HCT116 (cell line): ENCODE results near the gene FNDC3A. TPM values are rescaled to one million over a fixed set of nuclear protein-coding genes. Genes with fewer than 3 reads are reported as not detected.

Experiments
- ATAC-seq: fragments of 200-7000 bp; cut with Tn5 transposase; 2 replicates; pipeline ENCODE4 v1.9.1; 2020; ENCODE audit warnings: mild to moderate bottlenecking, moderate library complexity
- BruUV-seq: library from RNA; stranded (reverse); fragments of 400-500 nt; replicated peaks from 2 replicates; lab custom pipeline; 2021; lab: Mats Ljungman, UMichigan
- CTCF ChIA-PET: fragments of 300-600 bp; sonication (Branson Sonifier 250); formaldehyde crosslinking; loops from one replicate; lab custom pipeline; 2021; ENCODE audit warnings: antibody characterized with exemption; lab: Charles Lee
- POLR2A ChIA-PET: fragments of 300-600, 350-600 bp; sonication (Branson Sonifier 250); formaldehyde crosslinking; loops from one replicate; lab custom pipeline; 2021; ENCODE audit warnings: antibody characterized with exemption; lab: Charles Lee
- RAD21 ChIA-PET, 2 experiments: fragments of 300-600 bp; sonication (Branson Sonifier 250); formaldehyde crosslinking; loops; one replicate each; lab custom pipeline; 2023; ENCODE audit warnings: low total read pairs in 2 of 2; ENCODE audit not compliant: uncharacterized antibody in 2 of 2, unreplicated experiment in 2 of 2, low non-redundant PET in 1 of 2; lab: Charles Lee
- DNase-seq: peaks from one replicate; pipeline ENCODE4 v3.0.0-alpha.2; 2010; ENCODE audit warnings: low read depth, low spot score
- H2AFZ ChIP-seq: fragments of 200-600 bp; shearing (Covaris generic), sonication (generic); 2 replicates; pipeline ENCODE4 v1.6.1; 2017; ENCODE audit warnings: low read depth, mixed run types, mixed read lengths, antibody characterized with exemption, low read length; ENCODE audit not compliant: poor library complexity, severe bottlenecking
- H3K27ac ChIP-seq: 2 replicates; pipeline ENCODE4 v1.5.1; 2012; ENCODE audit warnings: low read depth, low read length
- H3K27me3 ChIP-seq: fragments of 200-600 bp; sonication (generic); 2 replicates; pipeline ENCODE4 v1.6.1; 2016; ENCODE audit warnings: mixed run types, low read length, mixed read lengths; ENCODE audit not compliant: insufficient read depth
- H3K36me3 ChIP-seq, 2 experiments: fragments of 200-500 bp in 1 of 2; fragments of 200-600 bp in 1 of 2; sonication (Bioruptor generic) in 1 of 2; sonication (generic) in 1 of 2; 2 replicates each; pipeline versions ENCODE4 v1.5.1 to v1.6.1; 2014 to 2016; ENCODE audit warnings: low read length in 2 of 2, inconsistent platforms in 1 of 2, mixed read lengths in 1 of 2, mixed run types in 1 of 2; ENCODE audit not compliant: insufficient read depth in 2 of 2, control insufficient read depth in 1 of 2
- H3K4me1 ChIP-seq, 2 experiments: fragments of 200-600 bp in 1 of 2; sonication (generic) in 1 of 2; 2 replicates each; pipeline versions ENCODE4 v1.5.1 to v1.6.1; 2012 to 2017; ENCODE audit warnings: low read length in 2 of 2, inconsistent platforms in 1 of 2, mild to moderate bottlenecking in 1 of 2, mixed read lengths in 1 of 2, mixed run types in 1 of 2, moderate library complexity in 1 of 2; ENCODE audit not compliant: insufficient read depth in 2 of 2, control insufficient read depth in 1 of 2
- H3K4me2 ChIP-seq: fragments of 200-600 bp; sonication (generic); 2 replicates; pipeline ENCODE4 v1.6.1; 2017; ENCODE audit warnings: mixed run types, low read length, mixed read lengths
- H3K4me3 ChIP-seq, 2 experiments: fragments of 200-600 bp in 1 of 2; sonication (generic) in 1 of 2; replicated peaks in 1 of 2; 2 replicates each; pipeline ENCODE4 v1.5.1; 2011 to 2016; ENCODE audit warnings: low read length in 2 of 2, control low read depth in 1 of 2, low read depth in 1 of 2, mild to moderate bottlenecking in 1 of 2, mixed read lengths in 1 of 2, mixed run types in 1 of 2
- H3K79me2 ChIP-seq: fragments of 200-600 bp; sonication (generic); 2 replicates; pipeline ENCODE4 v1.6.1; 2017; ENCODE audit warnings: mild to moderate bottlenecking, mixed run types, low read length, moderate library complexity, mixed read lengths; ENCODE audit not compliant: insufficient read depth
- H3K9ac ChIP-seq: fragments of 200-600 bp; sonication (generic); 2 replicates; pipeline ENCODE4 v1.6.1; 2016; ENCODE audit warnings: low read length, mixed read lengths
- H3K9me2 ChIP-seq: fragments of 200-600 bp; sonication (generic), shearing (Covaris generic); 2 replicates; pipeline ENCODE4 v1.6.1; 2017; ENCODE audit warnings: mixed run types, mild to moderate bottlenecking, moderate library complexity; ENCODE audit not compliant: insufficient read depth
- H3K9me3 ChIP-seq, 2 experiments: fragments of 200-500 bp in 1 of 2; fragments of 200-600 bp in 1 of 2; sonication (Bioruptor generic) in 1 of 2; sonication (generic) in 1 of 2; 2 replicates each; pipeline ENCODE4 v1.6.1; 2014 to 2017; ENCODE audit warnings: low read length in 2 of 2, mixed read lengths in 2 of 2, inconsistent platforms in 1 of 2, low read depth in 1 of 2, mild to moderate bottlenecking in 1 of 2, mixed run types in 1 of 2, moderate library complexity in 1 of 2; ENCODE audit not compliant: control insufficient read depth in 1 of 2, insufficient read depth in 1 of 2
- H4K20me1 ChIP-seq: fragments of 200-600 bp; sonication (generic), shearing (Covaris generic); 2 replicates; pipeline ENCODE4 v1.6.1; 2017; ENCODE audit warnings: mixed run types, mild to moderate bottlenecking, moderate library complexity; ENCODE audit not compliant: insufficient read depth
- CEBPB ChIP-seq: IDR thresholded peaks from 2 replicates; pipeline ENCODE4 v1.6.1; 2012; ENCODE audit warnings: low read depth
- ELF1 ChIP-seq: IDR thresholded peaks from 2 replicates; pipeline ENCODE4 v1.6.1; 2012; ENCODE audit warnings: low read depth, borderline replicate concordance
- EZH2phosphoT487 ChIP-seq: fragments of 200-600 bp; IDR thresholded peaks from 2 replicates; pipeline ENCODE4 v1.6.1; 2018; ENCODE audit warnings: antibody characterized with exemption, borderline replicate concordance
- FOSL1 ChIP-seq: IDR thresholded peaks from 2 replicates; pipeline ENCODE4 v1.6.1; 2012; ENCODE audit warnings: low read depth
- JUND ChIP-seq: IDR thresholded peaks from 2 replicates; pipeline ENCODE4 v1.6.1; 2012
- POLR2A ChIP-seq: IDR thresholded peaks from 2 replicates; pipeline ENCODE4 v1.7.0; 2011; ENCODE audit warnings: borderline replicate concordance; ENCODE audit not compliant: insufficient read depth, insufficient read length; ENCODE audit errors: extremely low read depth
- POLR2AphosphoS5 ChIP-seq: IDR thresholded peaks from 2 replicates; pipeline ENCODE4 v1.6.1; 2011; ENCODE audit warnings: mild to moderate bottlenecking, low read depth, low read length, moderate library complexity
- SIN3A ChIP-seq: IDR thresholded peaks from 2 replicates; pipeline ENCODE4 v1.6.1; 2012; ENCODE audit warnings: low read depth
- SP1 ChIP-seq: IDR thresholded peaks from 2 replicates; pipeline ENCODE4 v1.6.1; 2012; ENCODE audit warnings: low read depth
- ZFX ChIP-seq: fragments of 450-650 bp; IDR thresholded peaks from 2 replicates; pipeline ENCODE4 v1.6.1; 2017
- ZNF274 ChIP-seq: fragments of 200-500 bp; sonication (Bioruptor generic); IDR thresholded peaks from 2 replicates; pipeline ENCODE4 v1.6.1; 2014; ENCODE audit warnings: mild to moderate bottlenecking, low read depth, low read length, inconsistent platforms
- intact Hi-C: fragments of 100-400 bp; cut with micrococcal nuclease; formaldehyde crosslinking; loops from 2 replicates; pipeline ENCODE4 v1.10.0; 2022
- total RNA-seq: library from RNA; stranded (reverse); gene quantifications from one replicate; pipeline ENCODE4 v1.2.1, GENCODE V29; 2021; ENCODE audit not compliant: unreplicated experiment
- TF ChIP-seq, protein P1 (sequence below): IDR thresholded peaks from 2 replicates; pipeline ENCODE4 v1.6.1; 2012
- TF ChIP-seq, protein P2 (sequence below): IDR thresholded peaks from 2 replicates; pipeline ENCODE4 v1.6.1; 2011; ENCODE audit warnings: mild to moderate bottlenecking, low read length, moderate library complexity; ENCODE audit not compliant: insufficient replicate concordance; ENCODE audit errors: extremely low read depth

Gene FNDC3A
- total RNA-seq, 1 experiment from 2014 or later = 30.5 TPM

DNA sequence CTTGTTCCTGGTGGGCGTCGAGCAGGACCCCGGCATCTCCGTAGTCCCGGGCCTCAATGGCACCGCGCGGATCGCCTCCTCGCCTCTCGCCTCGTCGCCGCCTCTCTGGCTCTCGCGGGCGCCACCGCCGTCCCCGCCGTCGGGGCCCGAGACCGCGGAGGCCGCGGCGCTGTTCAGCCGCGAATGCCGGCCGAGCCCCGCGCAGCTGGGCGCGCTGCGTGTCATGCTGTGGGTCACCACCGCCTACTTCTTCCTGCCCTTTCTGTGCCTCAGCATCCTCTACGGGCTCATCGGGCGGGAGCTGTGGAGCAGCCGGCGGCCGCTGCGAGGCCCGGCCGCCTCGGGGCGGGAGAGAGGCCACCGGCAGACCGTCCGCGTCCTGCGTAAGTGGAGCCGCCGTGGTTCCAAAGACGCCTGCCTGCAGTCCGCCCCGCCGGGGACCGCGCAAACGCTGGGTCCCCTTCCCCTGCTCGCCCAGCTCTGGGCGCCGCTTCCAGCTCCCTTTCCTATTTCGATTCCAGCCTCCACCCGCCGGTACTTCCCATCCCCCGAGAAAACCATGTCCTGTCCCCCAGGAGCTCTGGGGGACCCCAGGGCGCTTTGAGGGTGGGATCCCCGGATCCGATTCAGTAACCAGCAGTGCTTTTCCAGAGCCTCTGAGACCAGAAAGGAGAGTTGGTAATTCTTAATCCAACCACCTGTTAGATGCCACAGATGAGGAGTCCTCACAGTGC lies 245.3 kb downstream of the FNDC3A start:
- Histone ChIP-seq H3K9ac (no peak overlapping the region), H3K4me2 (no peak overlapping the region), H3K27ac (no peak overlapping the region), H3K4me3 (no peak overlapping the region), H3K9me3 (no peaks in the 10 kb centered on the region), H4K20me1 (no peaks in the 10 kb centered on the region), H2AFZ (no peak overlapping the region), H3K36me3 (no peaks in the 10 kb centered on the region), H3K4me1 (no peaks in the 10 kb centered on the region), H3K27me3 (no peaks in the 10 kb centered on the region), H3K9me2 (no peaks in the 10 kb centered on the region), H3K79me2 (no peaks in the 10 kb centered on the region)
- DNase-seq (no peak), ATAC-seq (no peak)
- ChIA-PET RAD21 (no interaction called here), CTCF (no interaction called here), POLR2A (no interaction called here)
- intact Hi-C loops = no loop called here
- no TSS peak for BruUV-seq
- TF ChIP-seq ELF1 (no peak), SIN3A (no peak), FOSL1 (no peak), EZH2phosphoT487 (no peak), ZFX (no peak), SP1 (no peak), CEBPB (no peak), ZNF274 (no peak), JUND (no peak), POLR2A (no peak), POLR2AphosphoS5 (no peak)
- TF ChIP-seq, protein P1, sequence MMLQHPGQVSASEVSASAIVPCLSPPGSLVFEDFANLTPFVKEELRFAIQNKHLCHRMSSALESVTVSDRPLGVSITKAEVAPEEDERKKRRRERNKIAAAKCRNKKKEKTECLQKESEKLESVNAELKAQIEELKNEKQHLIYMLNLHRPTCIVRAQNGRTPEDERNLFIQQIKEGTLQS = no peak
- TF ChIP-seq, protein P2, sequence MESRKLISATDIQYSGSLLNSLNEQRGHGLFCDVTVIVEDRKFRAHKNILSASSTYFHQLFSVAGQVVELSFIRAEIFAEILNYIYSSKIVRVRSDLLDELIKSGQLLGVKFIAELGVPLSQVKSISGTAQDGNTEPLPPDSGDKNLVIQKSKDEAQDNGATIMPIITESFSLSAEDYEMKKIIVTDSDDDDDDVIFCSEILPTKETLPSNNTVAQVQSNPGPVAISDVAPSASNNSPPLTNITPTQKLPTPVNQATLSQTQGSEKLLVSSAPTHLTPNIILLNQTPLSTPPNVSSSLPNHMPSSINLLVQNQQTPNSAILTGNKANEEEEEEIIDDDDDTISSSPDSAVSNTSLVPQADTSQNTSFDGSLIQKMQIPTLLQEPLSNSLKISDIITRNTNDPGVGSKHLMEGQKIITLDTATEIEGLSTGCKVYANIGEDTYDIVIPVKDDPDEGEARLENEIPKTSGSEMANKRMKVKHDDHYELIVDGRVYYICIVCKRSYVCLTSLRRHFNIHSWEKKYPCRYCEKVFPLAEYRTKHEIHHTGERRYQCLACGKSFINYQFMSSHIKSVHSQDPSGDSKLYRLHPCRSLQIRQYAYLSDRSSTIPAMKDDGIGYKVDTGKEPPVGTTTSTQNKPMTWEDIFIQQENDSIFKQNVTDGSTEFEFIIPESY = no peak
